Endometrium (tissue), 2 donors: ENCODE data around the gene SPAG17.
A peak's percentile ranks its signal among the peaks of the same experiment; 100 is the strongest.

Experiments
- FAIRE-seq: peaks from 2 replicates; lab custom pipeline; 2012; peaks lifted over from hg19 to GRCh38; lab: Jason Lieb, UNC
- donor health status: control.
- donor health status: control.

SPAG17 gene

DNA sequence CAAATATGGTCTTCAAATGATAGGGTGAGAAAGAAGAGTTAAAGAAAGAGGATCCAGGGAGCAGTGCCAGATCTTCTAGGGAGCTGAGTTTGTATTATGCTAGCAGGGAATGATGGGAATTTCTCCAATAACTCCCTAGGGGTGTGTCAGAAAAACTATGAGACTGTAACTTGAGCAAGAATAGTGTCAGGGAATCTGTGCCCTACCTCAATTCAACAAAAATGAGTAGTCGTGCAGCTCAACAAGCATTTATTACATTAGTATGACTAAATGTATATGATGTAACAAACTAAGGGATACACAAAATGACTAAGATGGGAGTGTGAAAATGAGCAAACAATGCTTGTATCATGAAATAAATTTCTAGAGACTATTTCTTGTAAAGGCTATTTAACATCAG is 24.2 kb downstream of the SPAG17 start:
- no peak for FAIRE-seq

DNA sequence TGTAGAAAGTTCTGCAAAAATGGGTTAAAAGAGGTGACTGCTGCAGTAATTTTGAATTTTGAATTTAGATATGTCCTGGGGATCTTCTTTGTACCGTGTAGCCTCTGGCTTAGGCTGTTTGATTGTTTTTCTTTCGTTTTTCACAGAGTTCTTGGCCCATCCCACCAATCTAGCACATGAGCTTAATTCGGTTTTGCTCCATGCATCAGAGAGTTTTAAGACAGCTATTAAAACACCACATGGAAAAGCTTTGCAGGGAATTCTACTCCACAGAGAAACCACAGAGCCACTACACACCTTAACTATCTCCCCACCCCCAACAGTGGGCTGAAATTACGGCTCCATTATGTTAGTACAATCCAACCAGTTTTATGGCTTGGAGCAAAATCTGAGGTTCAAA is 25.5 kb downstream of the SPAG17 start:
- no peak for FAIRE-seq

DNA sequence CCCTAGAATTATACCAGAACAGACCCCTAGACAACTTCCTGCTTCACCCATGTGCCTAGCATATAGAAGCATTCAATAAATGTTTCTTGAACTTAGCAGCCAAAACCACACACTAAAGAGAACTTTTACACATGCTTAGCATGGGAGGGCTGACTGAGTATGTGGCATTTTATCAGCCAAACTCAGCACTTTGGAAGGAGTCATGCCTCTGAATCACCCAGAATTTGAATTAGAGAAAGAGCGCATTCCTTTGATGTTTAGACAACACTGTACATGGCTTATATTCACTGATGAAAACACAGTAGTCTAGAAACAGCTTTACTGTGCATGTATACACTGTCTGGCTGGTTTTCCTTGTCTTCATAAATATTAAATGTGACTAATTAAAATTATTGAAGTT is 26.1 kb downstream of the SPAG17 start:
- no peak for FAIRE-seq

DNA sequence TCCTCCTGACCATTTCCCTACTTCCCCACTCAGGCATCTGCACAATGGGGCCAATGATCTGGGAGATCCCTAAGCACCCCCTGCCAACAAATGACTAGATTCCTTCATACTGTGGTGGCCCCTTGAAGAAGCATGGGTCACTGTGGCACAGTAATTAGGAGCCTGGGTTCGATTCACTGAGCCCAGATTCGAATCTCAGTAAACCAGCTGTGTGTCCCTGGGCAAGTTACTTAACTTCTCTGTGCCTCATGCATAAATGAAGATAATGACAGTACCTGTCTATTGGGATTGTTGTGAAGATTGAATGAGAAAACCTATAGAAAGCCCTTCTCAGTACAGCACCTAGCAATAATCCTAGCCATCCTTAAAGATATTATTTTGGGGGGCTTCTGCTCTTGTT is 27.5 kb downstream of the SPAG17 start:
- FAIRE-seq, result no peak

DNA sequence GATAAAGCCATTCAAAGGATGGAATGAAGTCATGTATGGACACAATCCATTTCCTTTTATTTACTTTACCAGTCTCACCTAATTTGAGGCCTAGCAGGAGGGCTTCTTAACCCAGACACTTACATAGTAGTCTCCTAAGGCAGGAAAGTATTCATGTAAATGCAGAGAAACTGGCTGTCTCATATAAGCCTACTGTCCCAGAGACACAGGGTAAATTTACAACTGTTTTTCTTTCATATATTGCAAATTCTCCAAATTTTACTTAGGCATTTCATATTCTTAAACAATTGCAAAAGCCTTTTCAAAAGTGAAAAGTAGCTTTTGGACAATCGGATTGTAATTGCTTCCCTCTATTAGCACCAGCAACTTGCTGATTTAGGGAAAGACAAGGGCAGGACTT is 29.9 kb downstream of the SPAG17 start:
- FAIRE-seq, result no peak

DNA sequence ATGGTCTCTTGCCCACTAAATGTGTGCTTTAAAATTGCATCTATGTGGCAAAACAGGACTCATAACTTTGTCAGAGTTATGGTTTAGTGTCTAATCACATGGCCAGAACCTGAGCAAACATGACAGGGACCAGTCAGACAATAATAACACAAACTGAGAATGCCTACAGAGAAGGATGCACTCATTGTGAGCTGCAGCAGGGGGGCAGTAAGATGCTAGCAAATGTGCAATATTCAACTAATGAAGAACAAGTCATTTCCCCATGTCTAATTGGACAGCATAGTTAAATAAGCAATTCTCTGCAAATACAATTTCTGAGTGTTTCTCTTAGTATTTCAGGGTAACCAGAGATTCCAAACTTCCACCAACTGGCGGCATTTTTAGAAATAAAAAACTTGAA is 30.8 kb downstream of the SPAG17 start:
- FAIRE-seq, result no peak

DNA sequence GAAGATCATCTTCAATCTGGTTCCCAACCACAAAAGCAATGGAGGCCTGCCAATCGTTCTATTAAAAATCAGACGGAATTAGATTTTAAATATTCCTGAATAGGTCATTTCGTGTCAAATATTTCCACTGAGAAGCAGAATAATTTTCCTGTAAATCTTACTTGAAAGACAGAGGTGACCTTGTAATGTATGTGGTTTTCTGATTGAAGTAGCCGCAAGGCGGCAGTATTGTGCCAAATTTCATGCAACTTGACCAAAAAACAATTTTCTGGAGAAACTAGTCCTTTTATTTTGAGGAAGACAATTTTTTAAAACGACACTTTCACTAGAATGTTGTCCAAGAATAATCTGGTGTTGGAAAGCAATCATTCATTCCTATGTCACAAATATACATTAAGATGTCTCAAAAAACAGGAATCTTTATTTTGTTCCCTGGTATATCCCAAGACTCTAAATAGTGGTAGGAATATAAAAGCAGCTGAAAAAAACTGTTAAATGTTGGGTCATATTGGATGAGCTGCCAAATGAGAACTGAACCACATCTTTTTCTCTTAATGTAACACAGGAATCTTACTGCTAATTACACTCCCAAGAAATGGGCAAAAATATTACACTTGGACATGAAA is 33.6 kb downstream of the SPAG17 start:
- peak; percentile 91 for FAIRE-seq

DNA sequence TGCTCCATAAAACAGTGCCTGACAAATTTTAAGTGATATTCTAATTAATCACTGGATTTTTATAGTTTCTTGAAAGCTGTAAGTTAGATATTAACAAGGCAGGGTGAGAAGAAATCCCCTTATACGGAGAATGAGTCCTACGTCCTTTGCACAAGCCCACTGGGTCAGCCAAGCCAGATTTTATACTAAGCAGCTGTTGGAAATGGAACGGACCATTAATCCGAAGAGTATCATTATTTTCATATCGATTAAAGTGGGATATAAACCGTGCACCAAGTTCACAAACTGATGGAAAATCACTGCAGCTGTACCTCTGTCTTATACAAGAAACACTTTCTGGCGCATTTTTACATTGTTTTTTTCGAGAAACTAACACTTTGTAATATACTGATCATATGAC is 35.2 kb downstream of the SPAG17 start:
- no peak for FAIRE-seq

DNA sequence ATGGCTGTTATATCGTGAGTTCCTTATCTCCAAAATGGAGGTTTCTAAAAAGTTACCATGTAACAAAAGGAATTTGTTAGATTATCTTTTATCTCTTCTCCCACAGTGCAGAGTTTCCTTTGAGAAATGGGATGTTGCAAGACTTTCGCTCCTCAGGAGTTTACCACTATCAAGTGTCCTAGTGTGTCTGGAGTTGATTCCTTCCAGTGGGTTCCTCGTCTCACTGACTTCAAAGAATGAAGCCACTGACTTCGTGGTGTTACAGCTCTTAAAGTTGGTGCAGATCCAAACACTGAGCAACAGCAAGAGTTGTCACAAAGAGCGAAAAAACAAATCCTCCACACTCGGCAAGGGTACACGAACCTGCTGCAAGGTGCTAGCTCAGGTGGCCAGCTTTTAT is 37.0 kb downstream of the SPAG17 start:
- no peak for FAIRE-seq

DNA sequence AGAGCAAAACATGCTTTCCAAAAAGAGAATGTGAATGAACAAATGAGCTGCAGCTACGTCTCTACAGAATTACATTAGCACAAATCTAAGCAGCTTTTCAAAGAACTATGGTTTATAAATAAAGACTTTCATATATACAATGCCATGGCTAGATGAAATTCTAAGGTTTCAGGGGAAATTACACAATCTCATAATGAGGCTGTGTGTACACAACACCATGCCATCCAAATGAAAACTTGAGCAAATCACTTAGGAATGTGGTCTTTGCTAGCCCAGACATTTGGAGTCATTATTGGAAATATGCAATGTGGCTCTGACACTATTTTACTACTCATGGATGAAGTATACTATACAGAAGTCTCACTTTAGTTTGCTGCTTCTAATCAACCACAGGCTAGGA is 37.5 kb downstream of the SPAG17 start:
- no peak for FAIRE-seq

DNA sequence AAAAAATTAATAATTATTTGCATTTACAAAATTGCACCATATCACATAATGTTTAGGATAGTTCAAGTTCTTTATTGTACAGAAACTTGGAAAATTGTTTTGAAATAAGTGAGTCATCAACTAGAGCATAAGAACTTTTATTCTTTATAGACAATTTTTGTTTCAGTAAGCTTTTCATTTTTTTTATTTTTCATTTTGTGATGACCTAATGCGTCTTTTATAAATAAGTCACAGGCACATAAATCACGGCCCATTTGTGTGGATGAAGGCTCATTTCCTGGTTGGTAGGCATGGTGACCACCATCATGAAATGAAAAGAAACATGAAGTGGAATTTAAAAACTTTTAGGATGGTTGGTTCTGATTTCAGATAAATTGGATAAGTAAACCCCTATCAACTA is 39.3 kb downstream of the SPAG17 start:
- FAIRE-seq, result peak; percentile 41

DNA sequence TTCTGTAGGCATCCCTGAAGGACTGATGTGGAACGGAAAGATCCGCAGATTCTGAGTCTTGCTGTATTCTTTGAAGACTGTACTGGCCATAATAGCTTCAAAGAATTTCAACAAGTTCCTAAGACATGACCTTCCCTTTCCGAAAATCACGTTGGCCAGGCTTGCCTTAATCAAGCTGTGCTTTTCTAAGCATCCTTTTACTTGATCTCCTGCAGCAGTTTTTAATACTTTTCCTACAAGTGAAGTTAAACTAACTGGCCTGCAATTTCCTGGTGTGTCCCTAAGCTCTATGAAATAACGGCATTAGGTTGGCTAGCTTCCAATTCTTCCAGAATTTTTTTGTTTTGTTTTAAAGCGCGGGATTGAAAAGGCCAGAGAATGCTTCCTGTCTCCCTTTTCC is 40.3 kb downstream of the SPAG17 start:
- FAIRE-seq, result no peak

DNA sequence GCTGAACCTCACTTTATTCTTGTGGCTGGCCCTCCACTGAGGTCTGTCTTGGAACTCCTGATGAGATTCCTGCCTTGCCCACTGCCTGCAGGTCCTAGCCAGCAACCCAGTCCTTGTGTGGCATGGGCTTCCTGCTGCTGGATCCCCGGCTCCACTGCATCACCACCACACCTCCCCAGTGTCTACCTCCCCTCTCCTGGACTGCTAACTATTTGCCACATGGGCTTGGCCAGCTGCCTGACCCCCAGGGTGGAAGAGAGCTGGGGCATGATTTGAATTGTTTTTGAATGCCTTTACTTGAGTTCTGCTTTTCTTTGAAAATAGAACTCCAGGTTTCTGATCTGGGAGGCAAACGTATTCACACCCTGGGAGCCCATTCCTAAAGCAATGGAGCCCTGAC is 41.2 kb downstream of the SPAG17 start:
- FAIRE-seq, result no peak

DNA sequence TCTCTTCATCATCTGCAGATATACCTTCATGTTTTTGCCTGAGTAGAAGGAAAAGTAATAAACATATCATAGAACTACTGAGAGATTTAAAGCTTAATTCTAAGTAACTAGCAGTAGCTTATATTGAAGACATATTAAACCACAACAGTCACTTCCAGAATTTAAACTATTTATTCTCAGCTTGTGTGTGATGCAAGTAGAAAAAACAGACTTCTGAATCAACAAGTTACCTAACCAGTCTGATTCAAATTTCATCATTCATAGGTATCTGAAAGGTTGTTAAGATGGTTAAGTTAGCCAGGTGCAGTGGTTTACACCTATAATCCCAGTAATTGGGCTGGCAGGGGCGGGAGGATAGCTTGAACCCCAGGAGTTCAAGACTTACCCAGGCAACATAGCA is 41.9 kb downstream of the SPAG17 start:
- no peak for FAIRE-seq

DNA sequence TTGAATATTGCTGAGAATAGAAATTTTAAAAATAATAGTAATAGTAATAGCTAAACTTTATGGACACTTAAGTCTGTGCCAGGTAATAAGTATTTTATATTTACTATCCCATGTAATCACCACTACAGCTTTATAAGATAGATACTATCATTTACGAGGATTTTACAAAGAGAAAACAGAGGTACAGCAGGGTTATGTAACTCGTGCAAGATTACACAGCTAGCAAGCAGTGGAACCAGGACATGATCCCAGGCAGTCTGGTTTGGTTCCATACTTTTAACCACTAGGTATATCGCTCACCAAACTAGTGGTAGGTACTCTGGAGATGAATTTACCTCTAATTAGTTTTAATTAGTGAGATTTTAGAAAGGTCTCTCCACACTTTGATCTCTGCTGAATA is 42.5 kb downstream of the SPAG17 start:
- no peak for FAIRE-seq

DNA sequence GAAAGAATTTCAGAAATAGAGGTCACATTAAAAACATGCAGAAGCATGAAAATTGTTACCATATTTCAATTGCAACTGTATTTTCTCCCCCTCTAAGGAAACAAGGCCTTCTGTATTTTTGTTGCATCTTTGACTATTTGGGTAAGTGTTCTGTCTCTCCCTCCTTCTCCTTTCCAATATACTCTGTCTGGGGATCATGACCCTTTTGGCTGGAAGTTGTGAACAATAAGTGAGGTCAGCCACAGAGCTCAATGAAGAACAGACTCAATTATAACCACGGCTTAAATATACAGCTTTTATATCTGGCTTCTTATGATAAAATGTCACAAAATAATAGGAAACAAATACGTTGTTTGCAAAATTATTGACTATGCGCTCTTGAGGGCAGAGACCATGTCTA is 47.1 kb downstream of the SPAG17 start:
- FAIRE-seq, result no peak

DNA sequence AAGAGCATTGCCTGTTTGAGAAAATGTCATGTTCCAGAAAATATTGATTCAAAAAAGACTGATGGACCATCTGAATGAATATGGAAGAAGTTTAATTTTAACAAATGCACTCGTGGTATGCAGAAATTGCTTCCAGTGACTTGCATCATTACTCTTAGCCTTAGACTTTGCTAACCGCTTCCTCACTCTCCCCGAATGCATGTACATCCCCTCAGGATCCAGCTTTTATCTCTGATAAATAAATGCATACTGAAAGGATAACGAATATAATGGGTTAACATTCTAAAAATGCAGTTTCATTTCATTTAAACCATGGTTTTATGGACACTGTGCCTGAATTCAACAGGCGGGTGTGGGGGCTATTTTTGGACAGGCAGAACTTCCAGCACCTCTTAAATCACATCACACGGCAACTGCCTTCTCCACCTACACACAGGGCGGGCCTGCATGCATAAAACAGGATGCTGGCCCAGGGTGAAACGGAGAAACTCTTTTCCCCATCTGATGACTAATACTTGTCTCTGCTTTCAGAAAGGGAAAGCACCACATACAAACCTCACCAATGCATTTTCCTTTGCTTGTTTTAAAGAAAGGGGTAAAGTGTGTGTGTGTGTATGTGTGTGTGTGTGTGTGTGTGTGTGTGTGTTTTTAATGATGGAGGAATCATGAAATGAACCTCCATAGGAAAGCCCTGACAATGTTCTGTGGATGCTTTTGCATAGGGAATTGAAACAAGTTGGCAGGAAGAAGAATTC is 48.7 kb downstream of the SPAG17 start:
- FAIRE-seq, result no peak

DNA sequence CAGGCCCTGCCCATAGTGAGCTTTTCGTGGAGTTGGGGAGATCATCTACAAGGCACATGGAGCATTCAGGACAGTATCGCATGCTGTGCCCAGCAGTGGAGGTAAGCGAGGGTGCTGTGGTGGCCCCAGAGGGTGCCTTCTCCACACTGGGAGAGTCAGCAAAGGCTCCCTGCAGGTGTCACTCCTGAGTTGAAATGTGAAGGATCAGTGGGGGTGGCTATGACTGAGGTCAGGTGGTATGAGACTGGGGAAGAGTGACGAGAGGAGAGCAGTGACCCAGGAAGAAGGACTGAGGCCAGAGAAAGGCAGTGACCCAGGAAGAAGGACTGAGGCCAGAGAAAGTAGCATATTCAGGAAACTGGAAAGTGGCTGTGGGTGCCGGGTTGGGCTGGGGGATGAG is 53.0 kb downstream of the SPAG17 start:
- no peak for FAIRE-seq

DNA sequence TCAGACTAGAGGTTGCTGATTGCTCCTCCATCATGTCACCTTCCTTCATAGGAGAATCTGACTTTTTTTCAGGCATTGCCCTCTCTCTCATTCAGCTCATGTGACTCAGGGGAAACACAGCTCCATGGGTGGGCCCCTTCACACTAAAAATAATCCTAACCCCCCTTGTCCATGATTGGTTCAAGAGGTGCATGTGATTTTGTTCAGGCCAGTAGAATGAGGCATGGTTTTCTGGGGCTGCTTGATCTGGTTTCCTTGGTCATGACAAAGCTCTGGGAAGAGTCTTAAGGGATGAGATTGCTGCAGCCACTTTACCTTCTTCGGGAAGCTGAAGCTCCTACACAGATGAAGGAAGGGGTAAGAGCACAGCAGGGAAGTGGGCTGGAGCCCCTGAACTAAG is 56.3 kb downstream of the SPAG17 start:
- no peak for FAIRE-seq

DNA sequence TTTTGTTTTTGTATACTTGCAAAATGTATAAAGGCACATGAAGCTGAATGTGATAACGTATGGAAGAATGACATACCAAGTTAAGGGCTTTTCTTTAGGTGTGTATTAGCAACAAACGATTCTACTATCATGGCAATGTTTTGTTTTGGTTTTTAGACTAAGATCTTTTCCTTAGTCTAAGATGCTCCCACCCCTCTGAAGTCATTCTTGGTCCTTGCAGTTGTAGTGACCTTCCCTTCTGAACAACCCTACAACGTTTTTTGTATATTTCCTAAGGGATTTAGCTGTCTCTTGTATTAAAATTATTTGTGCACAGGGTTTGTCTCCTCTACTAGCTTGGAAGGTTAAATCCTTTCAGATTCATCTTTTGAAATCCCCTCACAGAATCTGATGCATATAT is 61.0 kb downstream of the SPAG17 start:
- FAIRE-seq, result no peak

DNA sequence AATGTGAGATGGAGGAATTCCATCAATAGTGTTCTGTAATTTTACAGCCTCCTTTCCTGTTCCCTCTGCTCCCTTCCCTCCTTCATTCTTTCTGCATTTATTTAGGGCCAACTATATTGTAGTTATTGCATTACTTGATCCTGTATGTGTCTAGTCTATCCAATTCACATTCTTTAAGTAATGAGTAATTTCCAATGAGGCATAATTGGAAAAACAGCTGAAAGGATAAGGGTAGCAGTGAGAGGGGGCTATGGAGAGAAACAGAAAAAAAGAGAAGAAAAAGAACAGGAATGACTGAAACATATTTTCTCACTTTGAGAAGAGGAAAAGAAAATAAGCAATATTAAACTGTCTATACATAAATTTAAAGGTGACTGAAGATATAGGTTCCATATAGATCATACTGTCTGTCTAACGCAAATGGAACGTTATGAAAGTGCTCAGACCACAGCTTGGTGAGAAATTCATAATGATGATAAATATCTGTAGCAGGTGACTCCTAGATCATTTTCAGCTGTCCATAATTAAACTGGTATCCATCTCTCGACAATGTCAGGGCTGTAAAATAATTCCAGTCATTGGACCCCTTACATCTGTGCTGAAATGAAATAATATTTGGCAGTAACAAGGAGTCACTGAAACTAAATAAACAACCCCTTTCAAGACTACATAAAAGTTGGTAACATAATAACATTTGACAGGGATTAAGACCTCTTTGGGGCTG is 61.8 kb downstream of the SPAG17 start:
- FAIRE-seq, result no peak

DNA sequence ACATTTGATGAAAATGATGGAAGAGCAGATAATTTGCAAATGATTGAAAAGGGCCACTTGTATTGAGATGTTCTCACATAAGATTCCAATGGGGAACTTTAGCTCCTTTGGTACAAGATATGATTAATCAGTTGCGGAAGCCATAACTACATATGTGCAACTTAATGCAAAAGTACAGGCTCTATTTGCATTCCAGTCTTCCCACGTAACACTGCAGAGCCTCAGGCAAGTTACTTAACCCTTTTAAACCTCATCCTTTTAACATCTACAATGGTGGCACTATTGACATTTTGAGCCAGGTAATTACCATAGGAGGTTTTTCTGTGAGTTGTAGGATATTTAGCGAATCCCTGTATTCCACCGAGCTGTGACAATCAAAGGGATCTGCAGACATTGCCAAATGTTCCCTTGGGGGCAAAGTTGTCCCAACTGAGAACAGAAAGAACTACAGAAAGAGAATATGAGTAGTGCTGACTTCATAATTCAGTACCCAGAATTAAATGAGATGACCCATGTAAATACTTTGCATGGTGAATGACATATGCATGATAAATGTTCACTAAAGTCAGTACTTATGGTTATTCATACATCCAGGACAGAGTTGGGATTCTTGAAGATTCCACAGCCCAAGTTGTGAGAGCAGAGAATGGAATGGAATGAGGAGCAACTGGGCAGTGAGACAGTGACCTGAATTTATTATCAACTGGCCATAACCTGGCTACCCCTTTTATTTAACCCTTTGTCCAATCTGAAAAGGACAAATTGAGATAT is 62.6 kb downstream of the SPAG17 start:
- FAIRE-seq, result no peak
